GM19468 (cell line): ENCODE measurements around the gene TMED4.

Experiments used
- ATAC-seq: cut with Tn5 transposase; IDR thresholded peaks from one replicate; pipeline ENCODE4 v1.9.1; 2021; ENCODE audit warnings: mild to moderate bottlenecking, moderate library complexity, moderate number of reproducible peaks; ENCODE audit not compliant: unreplicated experiment; ENCODE audit errors: extremely low read depth

The TMED4 gene

GRCh38 chr7:44581879-44582603, at the start of gene TMED4:
TSS of gene TMED4 (minus strand) at chr7:44582231. CDS start at chr7:44582206, 25 bp downstream.
- ATAC-seq, result peak; percentile 83

- ATAC-seq, result no peak
Observed at GRCh38 chr7:44631458-44632115, 49.6 kb upstream of the TMED4 start.

DNA sequence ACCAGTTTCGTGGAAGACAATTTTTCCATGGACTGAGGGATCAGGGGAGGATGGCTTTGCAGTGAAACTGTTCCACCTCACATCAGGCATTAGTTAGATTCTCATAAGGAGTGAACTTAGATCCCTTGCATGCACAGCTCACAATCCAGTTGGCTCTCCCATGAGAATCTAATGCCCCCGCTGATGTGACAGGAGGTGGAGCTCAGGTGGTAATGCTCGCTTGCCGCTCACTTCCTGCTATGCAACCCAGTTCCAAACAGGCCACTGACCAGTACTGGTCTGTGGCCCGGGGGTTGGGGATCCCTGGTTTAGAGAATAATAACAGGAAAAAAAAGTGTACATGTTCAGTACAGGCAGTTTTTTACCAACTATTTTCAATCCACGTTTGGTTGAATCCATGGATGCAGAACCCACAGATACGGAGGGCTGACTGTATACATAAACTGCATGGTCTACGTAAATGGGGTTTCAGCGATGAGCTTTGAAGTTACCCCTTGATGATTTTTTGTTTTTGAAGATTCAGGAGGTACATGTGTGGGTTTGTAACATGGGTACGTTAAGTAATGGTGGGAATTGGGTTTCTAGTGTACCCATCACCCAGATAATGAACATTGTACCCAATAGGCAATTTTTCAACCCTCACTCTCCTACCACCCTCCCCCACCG, 48.9 kb upstream of the TMED4 start:
- ATAC-seq, result no peak

- ATAC-seq, result peak; percentile 44
Observed at GRCh38 chr7:44629829-44630522, 47.9 kb upstream of the TMED4 start.

DNA sequence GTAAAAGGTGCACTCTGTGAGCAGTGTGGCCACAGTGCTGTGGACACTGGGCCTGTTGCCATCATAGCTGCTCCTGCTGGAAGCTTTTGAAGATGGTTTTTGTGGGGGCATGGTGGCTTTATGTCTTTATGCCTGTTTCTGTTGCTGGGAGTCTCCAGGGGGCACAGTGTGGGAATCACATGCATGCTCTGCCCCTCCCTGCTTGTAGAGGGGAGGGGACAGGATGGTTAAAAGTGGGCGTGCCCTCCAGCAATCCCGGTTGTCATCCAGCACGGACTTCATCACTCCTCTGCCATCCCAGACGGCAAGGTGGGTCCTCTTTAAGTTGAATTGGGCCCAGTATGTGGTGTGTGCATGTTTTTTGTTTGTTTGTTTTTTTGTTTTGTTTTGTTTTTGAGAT, 44.6 kb upstream of the TMED4 start:
- ATAC-seq, result no peak

GRCh38 chr7:44625526-44626471, 43.8 kb upstream of the TMED4 start:
- no peak for ATAC-seq

- no peak for ATAC-seq
Observed at GRCh38 chr7:44624318-44624717, 42.3 kb upstream of the TMED4 start.

- ATAC-seq, result no peak
Observed at GRCh38 chr7:44622342-44623151, 40.5 kb upstream of the TMED4 start.

- no peak for ATAC-seq
Observed at GRCh38 chr7:44621750-44622103, 39.7 kb upstream of the TMED4 start.

GRCh38 chr7:44621034-44621749, 39.2 kb upstream of the TMED4 start:
- no peak for ATAC-seq

GRCh38 chr7:44618753-44619152, 36.7 kb upstream of the TMED4 start:
- no peak for ATAC-seq

GRCh38 chr7:44618045-44618444, 36.0 kb upstream of the TMED4 start:
- no peak for ATAC-seq

- ATAC-seq, result no peak
Observed at GRCh38 chr7:44617225-44617890, 35.3 kb upstream of the TMED4 start.

- no peak for ATAC-seq
Observed at GRCh38 chr7:44616545-44616944, 34.5 kb upstream of the TMED4 start.

GRCh38 chr7:44615793-44616192, 33.8 kb upstream of the TMED4 start:
- no peak for ATAC-seq

- ATAC-seq, result no peak
Observed at GRCh38 chr7:44615149-44615611, 33.1 kb upstream of the TMED4 start.

- no peak for ATAC-seq
Observed at GRCh38 chr7:44609829-44610228, 27.8 kb upstream of the TMED4 start.
